ENCODE results near the gene C7orf57. TPM values are rescaled to one million over a fixed set of nuclear protein-coding genes. Genes with fewer than 3 reads are reported as not detected.

The C7orf57 gene
- total RNA-seq, 3 donors from 2014 or later (not counting 1 experiment from before 2014, with no cell fraction given): 0.85 TPM; not detected in 2

DNA sequence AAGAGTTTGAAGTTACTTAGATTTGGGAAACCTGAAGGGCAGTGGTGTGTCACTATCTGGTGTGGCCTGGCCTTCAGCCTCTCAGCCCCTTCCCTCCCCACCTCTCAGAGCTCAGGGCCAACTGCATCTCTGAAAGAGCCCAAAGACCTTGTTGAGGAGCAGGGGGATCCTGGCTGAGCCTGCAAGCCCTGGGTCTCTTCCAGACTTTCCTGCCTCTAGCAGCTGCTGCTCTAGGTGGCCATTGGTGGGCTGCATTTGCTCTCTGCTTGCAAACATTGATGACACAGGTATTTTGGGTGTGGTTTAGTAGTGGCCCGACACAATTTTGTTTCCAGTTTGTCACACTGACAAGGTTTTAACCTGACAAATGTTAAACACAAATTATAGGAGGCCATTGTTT lies 50.6 kb downstream of the C7orf57 start:
- H3K9me3 Mint-ChIP-seq: no peaks in the 10 kb centered on the region
- H3K27ac Mint-ChIP-seq: peak overlapping the region; percentile 96 to 98
- intact Hi-C loops (cut with micrococcal nuclease): loop anchor here (2.0 to 5.0 kb wide), 4 partner anchors 39 to 109 kb away; partner anchors contain the start of genes C7orf57 and HUS1
- Histone ChIP-seq H3K36me3 (ENCODE audit: control insufficient read depth, insufficient read depth, low read length) (peaks cover 7% of the 10 kb centered on the region), H3K27ac (ENCODE audit: low read length) (peak overlapping the region; percentile 95), H3K4me1 (ENCODE audit: control insufficient read depth, insufficient read depth, low read length) (peaks cover 68% of the 10 kb centered on the region), H3K27me3 (ENCODE audit: control insufficient read depth, insufficient read depth, low read length) (no peaks in the 10 kb centered on the region), H3K4me3 (ENCODE audit: low read length) (no peak overlapping the region), H3K9me3 (ENCODE audit: control insufficient read depth, insufficient read depth, low read length) (no peaks in the 10 kb centered on the region)
- TF ChIP-seq CTCF (IDR thresholded peaks at IDR 0.05): no peak
- peak overlapping the region; percentile 83 for H3K4me3 Mint-ChIP-seq
- 63% methylated on average over 1 of the region's 1 CpG for WGBS (ENCODE audit: insufficient coverage)
- no peak for DNase-seq
- no peaks in the 10 kb centered on the region for H3K27me3 Mint-ChIP-seq (ENCODE audit: low read depth in 2 of 2)
- peaks cover 58 to 74% of the 10 kb centered on the region in 2 donors for H3K4me1 Mint-ChIP-seq
- no peak for ATAC-seq
- H3K36me3 Mint-ChIP-seq: peaks cover 7% of the 10 kb centered on the region

DNA sequence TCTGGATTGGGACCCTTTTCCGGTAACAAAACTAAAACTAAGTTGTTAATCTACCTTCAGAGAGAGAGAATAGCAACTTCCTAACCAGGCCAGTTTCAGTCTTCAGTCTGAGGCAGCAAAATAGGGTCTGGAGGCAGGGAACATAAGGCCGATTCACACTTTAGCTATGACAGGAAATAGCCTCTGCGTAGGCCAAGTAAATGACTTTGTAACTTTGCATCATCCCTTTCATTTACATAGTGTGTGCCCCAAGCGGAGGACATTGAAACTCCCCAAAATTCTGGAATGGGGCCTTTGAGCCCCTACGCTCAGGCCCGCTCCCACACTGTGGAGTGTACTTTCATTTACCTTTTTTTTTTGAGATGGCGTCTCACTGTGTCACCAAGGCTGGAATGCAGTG lies 52.0 kb downstream of the C7orf57 start:
- no peak for TF ChIP-seq CTCF (IDR thresholded peaks at IDR 0.05)
- intact Hi-C loops (cut with micrococcal nuclease): loop anchor here (5.0 kb wide), 2 partner anchors 95 to 110 kb away; partner anchors contain the start of gene HUS1

GRCh38 chr7:48088559-48089045 lies 53.3 kb downstream of the C7orf57 start:
- under 1% methylated on average over 25 of the region's 25 CpGs for WGBS (ENCODE audit: insufficient coverage)
- Mint-ChIP-seq H3K9me3 (no peaks in the 10 kb centered on the region), H3K36me3 (peaks cover 15% of the 10 kb centered on the region), H3K4me1 (peaks cover 74 to 92% of the 10 kb centered on the region in 2 donors), H3K27ac (peak overlapping the region; percentile 96 to 98), H3K27me3 (ENCODE audit: low read depth in 2 of 2) (no peaks in the 10 kb centered on the region), H3K4me3 (peak overlapping the region; percentile 95)
- H3K36me3 ChIP-seq (ENCODE audit: control insufficient read depth, insufficient read depth, low read length): peaks cover 25% of the 10 kb centered on the region
- H3K4me1 ChIP-seq (ENCODE audit: control insufficient read depth, insufficient read depth, low read length): peaks cover 75% of the 10 kb centered on the region
- no peak for TF ChIP-seq CTCF (IDR thresholded peaks at IDR 0.05)
- H3K27me3 ChIP-seq (ENCODE audit: control insufficient read depth, insufficient read depth, low read length): no peaks in the 10 kb centered on the region
- intact Hi-C loops (cut with micrococcal nuclease): loop anchor here (5.0 kb wide), 2 partner anchors 96 to 111 kb away; partner anchors contain the start of gene HUS1
- no peaks in the 10 kb centered on the region for H3K9me3 ChIP-seq (ENCODE audit: control insufficient read depth, insufficient read depth, low read length)
- DNase-seq: peak in 1 of 2 donors; percentile 83
- H3K4me3 ChIP-seq (ENCODE audit: low read length): peak overlapping the region; percentile 59
- peak; percentile 15 to 72 (median 64) for ATAC-seq
- peak overlapping the region; percentile 95 for H3K27ac ChIP-seq (ENCODE audit: low read length)

More for the DNA sequence above, 52.0 kb downstream of the C7orf57 start:
- peak overlapping the region; percentile 95 for H3K27ac ChIP-seq (ENCODE audit: low read length)
- 37% methylated on average over 7 of the region's 7 CpGs for WGBS (ENCODE audit: insufficient coverage)
- Mint-ChIP-seq H3K9me3 (no peaks in the 10 kb centered on the region), H3K36me3 (peaks cover 15% of the 10 kb centered on the region), H3K27ac (peak overlapping the region; percentile 96 to 98), H3K27me3 (ENCODE audit: low read depth in 2 of 2) (no peaks in the 10 kb centered on the region), H3K4me3 (peak overlapping the region; percentile 82), H3K4me1 (peaks cover 70 to 88% of the 10 kb centered on the region in 2 donors)
- H3K27me3 ChIP-seq (ENCODE audit: control insufficient read depth, insufficient read depth, low read length): no peaks in the 10 kb centered on the region
- H3K9me3 ChIP-seq (ENCODE audit: control insufficient read depth, insufficient read depth, low read length): no peaks in the 10 kb centered on the region
- peak; percentile 40 to 70 for DNase-seq
- H3K36me3 ChIP-seq (ENCODE audit: control insufficient read depth, insufficient read depth, low read length): peaks cover 20% of the 10 kb centered on the region
- no peak overlapping the region for H3K4me3 ChIP-seq (ENCODE audit: low read length)
- peaks cover 80% of the 10 kb centered on the region for H3K4me1 ChIP-seq (ENCODE audit: control insufficient read depth, insufficient read depth, low read length)
- peak; percentile 25 to 40 (median 27) for ATAC-seq
